Suprapubic skin (tissue), 4 donors: ENCODE data around the gene MTREX. TPM values are rescaled to one million over a fixed set of nuclear protein-coding genes. Genes with fewer than 3 reads are reported as not detected.
A peak's percentile ranks its signal among the peaks of the same experiment; 100 is the strongest.

ENCODE experiments used
- DNase-seq, 2 donors: peaks; one replicate each; pipeline ENCODE4 v3.0.0-alpha.2; 2019; ENCODE audit warnings: low spot score in 2 of 2
- H3K27ac ChIP-seq: fragments of 200-600 bp; sonication (generic); one replicate; pipeline ENCODE4 v1.5.1; 2019
- H3K27me3 ChIP-seq: fragments of 200-600 bp; sonication (generic); one replicate; pipeline ENCODE4 v1.5.1; 2019
- H3K36me3 ChIP-seq: fragments of 200-600 bp; sonication (generic); one replicate; pipeline ENCODE4 v1.5.1; 2019
- H3K4me1 ChIP-seq: fragments of 200-600 bp; sonication (generic); one replicate; pipeline ENCODE4 v1.5.1; 2019
- H3K4me3 ChIP-seq: fragments of 200-600 bp; sonication (generic); one replicate; pipeline ENCODE4 v1.5.1; 2019; ENCODE audit warnings: mild to moderate bottlenecking
- H3K9me3 ChIP-seq: fragments of 200-600 bp; sonication (generic); one replicate; pipeline ENCODE4 v1.5.1; 2019
- EP300 ChIP-seq: sonication (generic); formaldehyde crosslinking; IDR thresholded peaks from one replicate; pipeline ENCODE4 v1.6.1; 2017; ENCODE audit warnings: antibody characterized with exemption
- POLR2A ChIP-seq, 2 donors: fragments of 450-650 bp; IDR thresholded peaks; one replicate each; pipeline ENCODE4 v1.6.1; 2017; ENCODE audit warnings: antibody characterized with exemption in 2 of 2, mild to moderate bottlenecking in 2 of 2, moderate library complexity in 2 of 2
- POLR2AphosphoS5 ChIP-seq, 3 donors: sonication (generic); formaldehyde crosslinking; IDR thresholded peaks; one replicate each; pipeline ENCODE4 v1.6.1; 2017; ENCODE audit warnings: antibody characterized with exemption in 3 of 3
- WGBS: methylation state at CpG from one replicate; pipeline ENCODE4 v1.1.5; 2018; 5-methylcytosine and 5-hydroxymethylcytosine counted together
- total RNA-seq, 4 donors: library from RNA; depleted of rRNA; stranded (reverse); fragments of >200 nt; gene quantifications; one replicate each; pipeline ENCODE4 v1.1.0, GENCODE V29; 2016
- TF ChIP-seq, protein P1 (sequence below), 2 donors: fragments of 200-600 bp in 1 of 2; fragments of 450-650 bp in 1 of 2; sonication (generic) in 1 of 2; IDR thresholded peaks; one replicate each; pipeline ENCODE4 v1.5.1; 2016 to 2019; ENCODE audit warnings: antibody characterized with exemption in 2 of 2, mild to moderate bottlenecking in 1 of 2, moderate library complexity in 1 of 2

MTREX gene
- total RNA-seq, result 100 to 1,000 TPM in 1 of 4 donors, 10 to 100 TPM in 3; 50.0 to 131 (median 70.8) TPM

GRCh38 chr5:55307383-55308253 is at the start of gene MTREX, which contains the start of gene DHX29:
TSS of gene MTREX (plus strand) at chr5:55307989. CDS start at chr5:55308014, 25 bp downstream.
TSS of gene DHX29 (minus strand) at chr5:55307694. CDS start at chr5:55307573, 121 bp downstream.
- H3K9me3 ChIP-seq, result no peaks in the 10 kb centered on the region
- DNase-seq, result peak; percentile 95
- no peaks in the 10 kb centered on the region for H3K27me3 ChIP-seq
- WGBS, result under 1% methylated on average over 46 of the region's 62 CpGs
- H3K4me3 ChIP-seq, result peak within 1 kb of the TSS; percentile 88
- no peaks in the 10 kb centered on the region for H3K36me3 ChIP-seq
- no peak for TF ChIP-seq EP300
- TF ChIP-seq, protein P1, sequence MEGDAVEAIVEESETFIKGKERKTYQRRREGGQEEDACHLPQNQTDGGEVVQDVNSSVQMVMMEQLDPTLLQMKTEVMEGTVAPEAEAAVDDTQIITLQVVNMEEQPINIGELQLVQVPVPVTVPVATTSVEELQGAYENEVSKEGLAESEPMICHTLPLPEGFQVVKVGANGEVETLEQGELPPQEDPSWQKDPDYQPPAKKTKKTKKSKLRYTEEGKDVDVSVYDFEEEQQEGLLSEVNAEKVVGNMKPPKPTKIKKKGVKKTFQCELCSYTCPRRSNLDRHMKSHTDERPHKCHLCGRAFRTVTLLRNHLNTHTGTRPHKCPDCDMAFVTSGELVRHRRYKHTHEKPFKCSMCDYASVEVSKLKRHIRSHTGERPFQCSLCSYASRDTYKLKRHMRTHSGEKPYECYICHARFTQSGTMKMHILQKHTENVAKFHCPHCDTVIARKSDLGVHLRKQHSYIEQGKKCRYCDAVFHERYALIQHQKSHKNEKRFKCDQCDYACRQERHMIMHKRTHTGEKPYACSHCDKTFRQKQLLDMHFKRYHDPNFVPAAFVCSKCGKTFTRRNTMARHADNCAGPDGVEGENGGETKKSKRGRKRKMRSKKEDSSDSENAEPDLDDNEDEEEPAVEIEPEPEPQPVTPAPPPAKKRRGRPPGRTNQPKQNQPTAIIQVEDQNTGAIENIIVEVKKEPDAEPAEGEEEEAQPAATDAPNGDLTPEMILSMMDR (IDR thresholded peaks at IDR 0.05), result no peak
- TF ChIP-seq POLR2AphosphoS5 (IDR thresholded peaks at IDR 0.05), result peak in 1 of 3 donors; percentile 34
- peak in 1 of 2 donors; percentile 81 for TF ChIP-seq POLR2A (IDR thresholded peaks at IDR 0.05)
- H3K27ac ChIP-seq, result peak within 1 kb of the TSS; percentile 95
- peaks cover 74% of the 10 kb centered on the region for H3K4me1 ChIP-seq

DNA sequence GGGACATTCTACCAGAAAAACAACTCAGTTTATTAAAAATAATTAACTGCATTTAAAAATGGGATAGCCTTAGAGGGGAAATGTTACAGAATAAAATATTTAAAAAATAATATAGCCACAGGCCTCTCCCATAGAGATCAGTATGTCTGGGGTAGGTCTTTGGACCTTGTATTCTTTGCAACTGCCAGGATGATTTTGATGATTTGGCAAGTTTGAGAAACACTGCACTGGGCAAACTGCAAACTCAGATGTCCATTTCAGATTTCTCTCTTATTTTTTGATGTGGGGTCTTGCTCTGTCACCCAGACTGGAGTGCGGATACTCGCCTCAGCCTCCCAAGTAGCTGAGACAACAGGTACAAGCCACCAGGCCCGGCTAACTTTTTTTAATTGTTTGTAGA is 49.5 kb upstream of the MTREX start:
- Histone ChIP-seq H3K4me1 (no peaks in the 10 kb centered on the region), H3K27me3 (no peaks in the 10 kb centered on the region), H3K36me3 (peaks cover 83% of the 10 kb centered on the region), H3K9me3 (no peaks in the 10 kb centered on the region), H3K4me3 (no peak overlapping the region), H3K27ac (no peak overlapping the region)
- no peak for TF ChIP-seq POLR2A (IDR thresholded peaks at IDR 0.05)
- TF ChIP-seq EP300, result no peak
- TF ChIP-seq POLR2AphosphoS5 (IDR thresholded peaks at IDR 0.05), result no peak
- TF ChIP-seq, protein P1 (IDR thresholded peaks at IDR 0.05), result no peak
- DNase-seq, result no peak
- WGBS, result 90% methylated on average over 3 of the region's 3 CpGs

GRCh38 chr5:55276771-55277170 is 31.0 kb upstream of the MTREX start:
- TF ChIP-seq, protein P1 (IDR thresholded peaks at IDR 0.05), result no peak
- no peak for TF ChIP-seq POLR2A (IDR thresholded peaks at IDR 0.05)
- TF ChIP-seq EP300, result no peak
- TF ChIP-seq POLR2AphosphoS5 (IDR thresholded peaks at IDR 0.05), result no peak
- H3K36me3 ChIP-seq, result peaks cover 95% of the 10 kb centered on the region
- WGBS, result 86% methylated on average over 1 of the region's 1 CpG

GRCh38 chr5:55278778-55279177 is 29.0 kb upstream of the MTREX start:
- 94% methylated on average over 4 of the region's 4 CpGs for WGBS
- no peaks in the 10 kb centered on the region for H3K4me1 ChIP-seq
- no peaks in the 10 kb centered on the region for H3K27me3 ChIP-seq

More at GRCh38 chr5:55276771-55277170, 31.0 kb upstream of the MTREX start:
- H3K4me3 ChIP-seq, result no peak overlapping the region
- H3K27ac ChIP-seq, result no peak overlapping the region
- H3K9me3 ChIP-seq, result no peaks in the 10 kb centered on the region
- H3K4me1 ChIP-seq, result no peaks in the 10 kb centered on the region
- no peak for DNase-seq
- no peaks in the 10 kb centered on the region for H3K27me3 ChIP-seq

More at GRCh38 chr5:55278778-55279177, 29.0 kb upstream of the MTREX start:
- TF ChIP-seq, protein P1 (IDR thresholded peaks at IDR 0.05), result no peak
- no peak for TF ChIP-seq EP300
- no peak for TF ChIP-seq POLR2A (IDR thresholded peaks at IDR 0.05)
- no peak for TF ChIP-seq POLR2AphosphoS5 (IDR thresholded peaks at IDR 0.05)
- DNase-seq, result no peak
- H3K9me3 ChIP-seq, result no peaks in the 10 kb centered on the region
- H3K27ac ChIP-seq, result no peak overlapping the region
- H3K4me3 ChIP-seq, result no peak overlapping the region
- peaks cover 94% of the 10 kb centered on the region for H3K36me3 ChIP-seq
